GM18507 (cell line): Measurements from ENCODE around the gene C1QTNF4.
"Not testable (repeated sequence)": the region's sequence is repeated elsewhere in the genome, so short reads cannot be mapped to it uniquely, and the experiment has no call there.

Experiments
- DNase-seq: peaks from one replicate; pipeline ENCODE4 v3.0.0; 2011; ENCODE audit warnings: low read depth; ENCODE audit not compliant: insufficient read length; ENCODE audit errors: extremely low spot score
- FAIRE-seq: peaks from 2 replicates; lab custom pipeline; 2011; peaks lifted over from hg19 to GRCh38; lab: Jason Lieb, UNC

The C1QTNF4 gene

GRCh38 chr11:47593934-47594855 is at the start of gene C1QTNF4:
Gene C1QTNF4 (minus strand): TSS chr11:47594411. CDS start chr11:47590810, 3,601 bp downstream.
- FAIRE-seq (no peak), DNase-seq (no peak)

GRCh38 chr11:47642099-47642855 is 48.1 kb upstream of the C1QTNF4 start, which contains the start of gene MTCH2:
Gene MTCH2 (minus strand): TSS chr11:47642559. CDS start chr11:47642465, 94 bp downstream.
- peak; percentile 93 for FAIRE-seq
- DNase-seq, result peak; percentile 95

GRCh38 chr11:47641600-47642098 is 47.4 kb upstream of the C1QTNF4 start:
- DNase-seq (no peak), FAIRE-seq (no peak)

- DNase-seq, FAIRE-seq: not testable (repeated sequence)
These were observed 46.3 kb upstream of the C1QTNF4 start for GRCh38 chr11:47640506-47640905.

- FAIRE-seq, DNase-seq: not testable (repeated sequence)
These were observed 42.1 kb upstream of the C1QTNF4 start for GRCh38 chr11:47636331-47636730.

- no peak for DNase-seq
- FAIRE-seq, result no peak
These were observed 37.3 kb upstream of the C1QTNF4 start for GRCh38 chr11:47631473-47631872.

- no peak for DNase-seq
- FAIRE-seq, result no peak
These were observed 33.8 kb upstream of the C1QTNF4 start for GRCh38 chr11:47628026-47628425.

- FAIRE-seq (no peak), DNase-seq (no peak)
These were observed 32.0 kb upstream of the C1QTNF4 start for GRCh38 chr11:47626234-47626633.

GRCh38 chr11:47620836-47621378 is 26.7 kb upstream of the C1QTNF4 start:
- no peak for DNase-seq
- FAIRE-seq, result no peak

- DNase-seq (no peak), FAIRE-seq (no peak)
These were observed 23.2 kb upstream of the C1QTNF4 start for GRCh38 chr11:47617417-47617809.

GRCh38 chr11:47616726-47617416 is 22.7 kb upstream of the C1QTNF4 start:
- DNase-seq (no peak), FAIRE-seq (no peak)

- FAIRE-seq (no peak), DNase-seq (no peak)
These were observed 21.0 kb upstream of the C1QTNF4 start for GRCh38 chr11:47615249-47615648.

GRCh38 chr11:47611348-47611794 is 17.2 kb upstream of the C1QTNF4 start:
- DNase-seq (no peak), FAIRE-seq (peak; percentile 58)

GRCh38 chr11:47609675-47610074 is 15.5 kb upstream of the C1QTNF4 start:
- DNase-seq, result no peak
- FAIRE-seq, result no peak

- no peak for DNase-seq
These were observed 13.2 kb upstream of the C1QTNF4 start for GRCh38 chr11:47607380-47607779.

GRCh38 chr11:47606731-47607130 is 12.5 kb upstream of the C1QTNF4 start:
- DNase-seq (no peak), FAIRE-seq (no peak)

More at GRCh38 chr11:47607380-47607779, 13.2 kb upstream of the C1QTNF4 start:
- no peak for FAIRE-seq

GRCh38 chr11:47605921-47606320 is 11.7 kb upstream of the C1QTNF4 start:
- no peak for FAIRE-seq
- DNase-seq, result no peak

- DNase-seq (no peak), FAIRE-seq (no peak)
These were observed 9.1 kb upstream of the C1QTNF4 start for GRCh38 chr11:47603295-47603694.

GRCh38 chr11:47599902-47600301 is 5.7 kb upstream of the C1QTNF4 start:
- no peak for DNase-seq
- no peak for FAIRE-seq
